Right lung (tissue), 5 donors: ENCODE results near the gene CLDND2. TPM values are rescaled to one million over a fixed set of nuclear protein-coding genes. Genes with fewer than 3 reads are reported as not detected.

Experiments
- polyA plus RNA-seq, 5 donors: library from polyadenylated mRNA; unstranded; fragments of 120-200 nt; gene quantifications; one replicate each; pipeline versions ENCODE4 v1.2.1 to v1.2.3, GENCODE V29; 2013; ENCODE audit warnings: inconsistent platforms in 1 of 5, low replicate concordance in 1 of 5; ENCODE audit not compliant: insufficient read length in 5 of 5, insufficient read depth in 1 of 5

The CLDND2 gene
- polyA plus RNA-seq, 5 donors: 0.83 to 2.2 (median 1.6) TPM

Other genes with a start within 250 kb of the CLDND2 start
- 1 to 10 TPM in 2 of 5 donors, under 1 TPM in 3; 0.64 to 1.3 (median 0.84) TPM for gene SIGLEC9, start 244.1 kb downstream of the CLDND2 start, polyA plus RNA-seq
- gene SIGLEC7, start 226.7 kb downstream of the CLDND2 start, polyA plus RNA-seq: under 1 TPM; 0.54 to 0.82 (median 0.66) TPM
- 1 to 10 TPM; 2.5 to 4.2 (median 3.5) TPM for gene CD33, start 143.9 kb downstream of the CLDND2 start, polyA plus RNA-seq
- gene SIGLECL1, start 117.9 kb downstream of the CLDND2 start, polyA plus RNA-seq: not detected
- gene IGLON5, start 57.4 kb downstream of the CLDND2 start, polyA plus RNA-seq: 1 to 10 TPM in 4 of 5 donors, under 1 TPM in 1; 0.63 to 2.5 (median 2.1) TPM
- gene VSIG10L, start 26.9 kb downstream of the CLDND2 start, polyA plus RNA-seq: 1 to 10 TPM; 3.2 to 5.3 (median 3.8) TPM
- gene ETFB, start 2.6 kb downstream of the CLDND2 start, polyA plus RNA-seq: 10 to 100 TPM; 37.7 to 56.2 (median 43.0) TPM
- gene NKG7, start 3.7 kb upstream of the CLDND2 start, polyA plus RNA-seq: 1 to 10 TPM; 3.2 to 8.0 (median 5.7) TPM
- not detected for gene LIM2, start 19.0 kb upstream of the CLDND2 start, polyA plus RNA-seq
- under 1 TPM; 0.12 to 0.28 (median 0.23) TPM for gene C19orf84, start 21.6 kb upstream of the CLDND2 start, polyA plus RNA-seq
- 1 to 10 TPM in 4 of 5 donors, under 1 TPM in 1; 0.91 to 1.7 (median 1.4) TPM for gene SIGLEC10, start 48.6 kb upstream of the CLDND2 start, polyA plus RNA-seq
- under 1 TPM in 2 of 5 donors, not detected in 3; 0.05 to 0.06 TPM for gene SIGLEC8, start 89.5 kb upstream of the CLDND2 start, polyA plus RNA-seq
- not detected for gene CEACAM18, start 109.5 kb upstream of the CLDND2 start, polyA plus RNA-seq
- gene SIGLEC12, start 132.8 kb upstream of the CLDND2 start, polyA plus RNA-seq: under 1 TPM in 2 of 5 donors, not detected in 3; 0.28 to 0.49 TPM
- gene SIGLEC6, start 162.7 kb upstream of the CLDND2 start, polyA plus RNA-seq: under 1 TPM in 4 of 5 donors, not detected in 1; 0.13 to 0.32 (median 0.23) TPM
- gene ZNF175, start 202.3 kb upstream of the CLDND2 start, polyA plus RNA-seq: 10 to 100 TPM; 11.1 to 22.4 (median 19.3) TPM